ENCODE results near the gene RPS29. TPM values are rescaled to one million over a fixed set of nuclear protein-coding genes. Genes with fewer than 3 reads are reported as not detected.

Gene RPS29
- total and polyA plus RNA-seq, 10 of the 15 experiments (the other 5 are each of a cell fraction or from before 2014, with no cell fraction given): 2,685 to 10,815 (median 4,359) TPM

DNA sequence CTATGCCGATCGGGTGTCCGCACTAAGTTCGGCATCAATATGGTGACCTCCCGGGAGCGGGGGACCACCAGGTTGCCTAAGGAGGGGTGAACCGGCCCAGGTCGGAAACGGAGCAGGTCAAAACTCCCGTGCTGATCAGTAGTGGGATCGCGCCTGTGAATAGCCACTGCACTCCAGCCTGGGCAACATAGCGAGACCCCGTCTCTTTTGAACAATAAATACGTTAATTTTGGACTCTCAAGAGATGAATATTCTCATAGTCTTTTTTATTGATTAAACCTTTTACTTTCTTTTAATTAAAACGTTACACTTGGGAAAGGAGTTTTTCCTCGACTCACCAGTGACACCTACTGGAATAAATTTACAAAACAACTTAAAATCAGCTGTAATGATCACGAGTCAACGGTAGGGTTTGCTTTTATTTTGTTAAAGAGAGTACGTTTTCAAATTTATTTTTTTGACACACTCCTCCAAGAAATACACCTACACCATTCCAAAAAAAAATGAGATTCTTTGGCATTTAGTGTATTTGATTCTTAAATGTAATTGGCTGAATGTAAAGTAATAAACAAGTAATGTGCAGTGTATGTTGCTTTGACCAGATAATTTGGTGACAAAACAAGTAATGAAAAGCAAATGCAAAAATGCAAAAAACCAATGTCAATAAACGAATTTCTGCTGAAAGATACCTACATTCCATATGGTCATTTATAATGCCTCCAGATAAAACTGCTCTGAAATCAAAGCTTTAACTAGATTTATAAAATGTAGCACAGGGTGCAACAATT, 687 bp upstream of the RPS29 start (continued):
- TF ChIP-seq JUNB (IDR thresholded peaks at IDR 0.05) (no peak; the same call in 1 of the 2 replicates), PML (IDR thresholded peaks at IDR 0.05; ENCODE audit: low read length) (peak; percentile 69), ZNF24 (IDR thresholded peaks at IDR 0.05) (peak; percentile 97), ZNF217 (IDR thresholded peaks at IDR 0.05) (peak; percentile 97), YBX1 (IDR thresholded peaks at IDR 0.05) (no peak), MXI1 (IDR thresholded peaks at IDR 0.05; ENCODE audit: low read depth, low read length) (no peak), NFIC (IDR thresholded peaks at IDR 0.05; ENCODE audit: low read depth, low read length) (peak; percentile 48; the same call in 1 of the 2 replicates), IKZF1 (conservative IDR thresholded peaks at IDR 0.05) (peak; percentile 63), SUPT20H (IDR thresholded peaks at IDR 0.05; ENCODE audit: borderline replicate concordance, control insufficient read depth, low read depth, low read length) (no peak), CHD2 (IDR thresholded peaks at IDR 0.05; ENCODE audit: borderline replicate concordance, low read depth, low read length) (no peak), EED (IDR thresholded peaks at IDR 0.05; ENCODE audit: low read depth) (no peak), NKRF (conservative IDR thresholded peaks at IDR 0.05) (peak; percentile 16; the same call in 1 of the 2 replicates), MTA2 (IDR thresholded peaks at IDR 0.05; ENCODE audit: low read depth) (peak; percentile 24; the same call in 1 of the 2 replicates), RELA (IDR thresholded peaks at IDR 0.05; ENCODE audit: borderline replicate concordance, partially characterized antibody) (no peak), STAT1 (conservative IDR thresholded peaks at IDR 0.05) (0 out of 2 replicates have a peak, but pooled peaks have one; percentile 12), ZSCAN29 (IDR thresholded peaks at IDR 0.05) (peak; percentile 78), BACH1 (IDR thresholded peaks at IDR 0.05; ENCODE audit: borderline replicate concordance) (no peak), GATAD2B (conservative IDR thresholded peaks at IDR 0.05; ENCODE audit: low read depth) (peak; percentile 70; the same call in 1 of the 2 replicates), ATF2 (IDR thresholded peaks at IDR 0.05; ENCODE audit: low read length) (peak; percentile 83)
- TF ChIP-seq, protein P1, sequence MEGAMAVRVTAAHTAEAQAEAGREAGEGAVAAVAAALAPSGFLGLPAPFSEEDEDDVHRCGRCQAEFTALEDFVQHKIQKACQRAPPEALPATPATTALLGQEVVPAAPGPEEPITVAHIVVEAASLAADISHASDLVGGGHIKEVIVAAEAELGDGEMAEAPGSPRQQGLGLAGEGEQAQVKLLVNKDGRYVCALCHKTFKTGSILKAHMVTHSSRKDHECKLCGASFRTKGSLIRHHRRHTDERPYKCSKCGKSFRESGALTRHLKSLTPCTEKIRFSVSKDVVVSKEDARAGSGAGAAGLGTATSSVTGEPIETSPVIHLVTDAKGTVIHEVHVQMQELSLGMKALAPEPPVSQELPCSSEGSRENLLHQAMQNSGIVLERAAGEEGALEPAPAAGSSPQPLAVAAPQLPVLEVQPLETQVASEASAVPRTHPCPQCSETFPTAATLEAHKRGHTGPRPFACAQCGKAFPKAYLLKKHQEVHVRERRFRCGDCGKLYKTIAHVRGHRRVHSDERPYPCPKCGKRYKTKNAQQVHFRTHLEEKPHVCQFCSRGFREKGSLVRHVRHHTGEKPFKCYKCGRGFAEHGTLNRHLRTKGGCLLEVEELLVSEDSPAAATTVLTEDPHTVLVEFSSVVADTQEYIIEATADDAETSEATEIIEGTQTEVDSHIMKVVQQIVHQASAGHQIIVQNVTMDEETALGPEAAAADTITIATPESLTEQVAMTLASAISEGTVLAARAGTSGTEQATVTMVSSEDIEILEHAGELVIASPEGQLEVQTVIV (IDR thresholded peaks at IDR 0.05; ENCODE audit: borderline replicate concordance, partially characterized antibody): no peak
- TF ChIP-seq, protein P2, sequence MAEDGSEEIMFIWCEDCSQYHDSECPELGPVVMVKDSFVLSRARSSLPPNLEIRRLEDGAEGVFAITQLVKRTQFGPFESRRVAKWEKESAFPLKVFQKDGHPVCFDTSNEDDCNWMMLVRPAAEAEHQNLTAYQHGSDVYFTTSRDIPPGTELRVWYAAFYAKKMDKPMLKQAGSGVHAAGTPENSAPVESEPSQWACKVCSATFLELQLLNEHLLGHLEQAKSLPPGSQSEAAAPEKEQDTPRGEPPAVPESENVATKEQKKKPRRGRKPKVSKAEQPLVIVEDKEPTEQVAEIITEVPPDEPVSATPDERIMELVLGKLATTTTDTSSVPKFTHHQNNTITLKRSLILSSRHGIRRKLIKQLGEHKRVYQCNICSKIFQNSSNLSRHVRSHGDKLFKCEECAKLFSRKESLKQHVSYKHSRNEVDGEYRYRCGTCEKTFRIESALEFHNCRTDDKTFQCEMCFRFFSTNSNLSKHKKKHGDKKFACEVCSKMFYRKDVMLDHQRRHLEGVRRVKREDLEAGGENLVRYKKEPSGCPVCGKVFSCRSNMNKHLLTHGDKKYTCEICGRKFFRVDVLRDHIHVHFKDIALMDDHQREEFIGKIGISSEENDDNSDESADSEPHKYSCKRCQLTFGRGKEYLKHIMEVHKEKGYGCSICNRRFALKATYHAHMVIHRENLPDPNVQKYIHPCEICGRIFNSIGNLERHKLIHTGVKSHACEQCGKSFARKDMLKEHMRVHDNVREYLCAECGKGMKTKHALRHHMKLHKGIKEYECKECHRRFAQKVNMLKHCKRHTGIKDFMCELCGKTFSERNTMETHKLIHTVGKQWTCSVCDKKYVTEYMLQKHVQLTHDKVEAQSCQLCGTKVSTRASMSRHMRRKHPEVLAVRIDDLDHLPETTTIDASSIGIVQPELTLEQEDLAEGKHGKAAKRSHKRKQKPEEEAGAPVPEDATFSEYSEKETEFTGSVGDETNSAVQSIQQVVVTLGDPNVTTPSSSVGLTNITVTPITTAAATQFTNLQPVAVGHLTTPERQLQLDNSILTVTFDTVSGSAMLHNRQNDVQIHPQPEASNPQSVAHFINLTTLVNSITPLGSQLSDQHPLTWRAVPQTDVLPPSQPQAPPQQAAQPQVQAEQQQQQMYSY (CRISPR knock-in tag; IDR thresholded peaks at IDR 0.05): no peak

All from GM12878 (cell line).